Adrenal gland (tissue), 5 donors: Measurements from ENCODE around the gene SLC35B1.

Experiments used
- POLR2A ChIP-seq, 2 donors: fragments of 450-650 bp; IDR thresholded peaks; one replicate each; pipeline ENCODE4 v1.6.1; 2017; ENCODE audit warnings: antibody characterized with exemption in 2 of 2, mild to moderate bottlenecking in 2 of 2, moderate library complexity in 1 of 2
- TF ChIP-seq, protein P1 (sequence below), 6 experiments: fragments of 450-650 bp in 4 of 6; fragments of 200-600 bp in 2 of 6; sonication (generic) in 1 of 6; IDR thresholded peaks; 1 replicate in 5 of 6; 2 replicates in 1 of 6; pipeline versions ENCODE4 v1.5.1 to v1.8.0; 2016 to 2021; ENCODE audit warnings: antibody characterized with exemption in 6 of 6, mild to moderate bottlenecking in 2 of 6, moderate library complexity in 1 of 6
- donor health status: DM: no; HTN: no; CAD: no.

GRCh38 chr17:49757151-49757777 lies 49.5 kb upstream of the SLC35B1 start:
- TF ChIP-seq, protein P1, sequence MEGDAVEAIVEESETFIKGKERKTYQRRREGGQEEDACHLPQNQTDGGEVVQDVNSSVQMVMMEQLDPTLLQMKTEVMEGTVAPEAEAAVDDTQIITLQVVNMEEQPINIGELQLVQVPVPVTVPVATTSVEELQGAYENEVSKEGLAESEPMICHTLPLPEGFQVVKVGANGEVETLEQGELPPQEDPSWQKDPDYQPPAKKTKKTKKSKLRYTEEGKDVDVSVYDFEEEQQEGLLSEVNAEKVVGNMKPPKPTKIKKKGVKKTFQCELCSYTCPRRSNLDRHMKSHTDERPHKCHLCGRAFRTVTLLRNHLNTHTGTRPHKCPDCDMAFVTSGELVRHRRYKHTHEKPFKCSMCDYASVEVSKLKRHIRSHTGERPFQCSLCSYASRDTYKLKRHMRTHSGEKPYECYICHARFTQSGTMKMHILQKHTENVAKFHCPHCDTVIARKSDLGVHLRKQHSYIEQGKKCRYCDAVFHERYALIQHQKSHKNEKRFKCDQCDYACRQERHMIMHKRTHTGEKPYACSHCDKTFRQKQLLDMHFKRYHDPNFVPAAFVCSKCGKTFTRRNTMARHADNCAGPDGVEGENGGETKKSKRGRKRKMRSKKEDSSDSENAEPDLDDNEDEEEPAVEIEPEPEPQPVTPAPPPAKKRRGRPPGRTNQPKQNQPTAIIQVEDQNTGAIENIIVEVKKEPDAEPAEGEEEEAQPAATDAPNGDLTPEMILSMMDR (IDR thresholded peaks at IDR 0.05), result no peak
- TF ChIP-seq POLR2A (IDR thresholded peaks at IDR 0.05), result no peak
